ENCODE measurements around the gene HSPB1. TPM values are rescaled to one million over a fixed set of nuclear protein-coding genes. Genes with fewer than 3 reads are reported as not detected.

HSPB1 gene
- total and polyA plus RNA-seq, 2 of the 13 experiments (the other 11 are each of a cell fraction or from before 2014, with no cell fraction given) = 21.0 to 38.6 TPM

- TF ChIP-seq ZNF318 (CRISPR knock-in tag; IDR thresholded peaks at IDR 0.05) (no peak), STAT6 (CRISPR knock-in tag; IDR thresholded peaks at IDR 0.05; ENCODE audit: borderline replicate concordance) (peak; percentile 67; the same call in 1 of the 2 replicates), ELF4 (CRISPR knock-in tag; IDR thresholded peaks at IDR 0.05; ENCODE audit: borderline replicate concordance) (no peak), ZNF510 (CRISPR knock-in tag; IDR thresholded peaks at IDR 0.05; ENCODE audit: low read depth) (no peak), REPIN1 (CRISPR knock-in tag; IDR thresholded peaks at IDR 0.05; ENCODE audit: borderline replicate concordance, low read depth) (peak; percentile 24; the same call in 1 of the 2 replicates), NFAT5 (CRISPR knock-in tag; IDR thresholded peaks at IDR 0.05) (0 out of 2 replicates have a peak, but pooled peaks have one; percentile 25), GMEB1 (CRISPR knock-in tag; IDR thresholded peaks at IDR 0.05; ENCODE audit: borderline replicate concordance) (no peak)
Measured at GRCh38 chr7:76302347-76303201, at the start of gene HSPB1 (continued).

Data from HepG2 (cell line).